Measurements from ENCODE around the gene RASSF6.

GRCh38 chr4:73669410-73670183 lies 49.4 kb upstream of the RASSF6 start:
- no peak for TF ChIP-seq POLR2A (IDR thresholded peaks at IDR 0.05; ENCODE audit: low read length)
- TF ChIP-seq GATA1 (IDR thresholded peaks at IDR 0.05; ENCODE audit: low read depth, low read length): no peak

Measured in erythroblast (primary cell).